Activated CD4-positive, alpha-beta T cell treated with anti-CD3 and anti-CD28 coated beads for 48 hours (primary cell): ENCODE results near the gene HMG20B.

ENCODE experiments used
- DNase-seq: peaks from one replicate; pipeline ENCODE4 v3.0.0-alpha.2; 2020

The HMG20B gene

GRCh38 chr19:3622224-3622623, 49.5 kb downstream of the HMG20B start:
- DNase-seq, result no peak

- DNase-seq, result no peak
These were observed 51.0 kb downstream of the HMG20B start for GRCh38 chr19:3623716-3624115.

DNA sequence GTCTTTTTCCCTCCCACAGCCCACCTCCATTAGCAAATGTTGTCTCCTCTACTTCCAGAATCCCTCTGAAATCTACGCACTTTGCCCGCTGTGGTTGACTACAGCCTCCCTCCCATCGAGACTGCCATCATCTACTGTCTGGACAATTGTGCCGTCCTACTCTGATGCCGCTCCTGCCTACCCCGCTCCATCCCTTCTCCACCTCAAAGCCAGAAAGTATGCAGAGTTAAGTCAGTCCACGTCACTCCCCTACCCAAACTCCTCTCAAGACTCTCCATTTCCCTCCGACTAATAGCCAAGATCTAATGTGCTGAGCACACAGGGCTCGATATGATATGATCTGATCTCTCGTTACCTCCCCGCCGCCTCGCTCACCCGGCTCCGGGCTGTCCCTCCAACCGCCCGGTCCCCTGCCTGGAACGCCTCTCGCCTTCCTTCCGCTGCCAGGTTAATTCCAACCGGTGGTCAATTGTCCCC, 53.3 kb downstream of the HMG20B start:
- peak; percentile 45 for DNase-seq

GRCh38 chr19:3626473-3627350, 54.0 kb downstream of the HMG20B start, which contains the start of gene CACTIN:
CACTIN (minus strand) TSS chr19:3626790; CDS start chr19:3626762, 28 bp downstream.
- peak; percentile 100 for DNase-seq

DNA sequence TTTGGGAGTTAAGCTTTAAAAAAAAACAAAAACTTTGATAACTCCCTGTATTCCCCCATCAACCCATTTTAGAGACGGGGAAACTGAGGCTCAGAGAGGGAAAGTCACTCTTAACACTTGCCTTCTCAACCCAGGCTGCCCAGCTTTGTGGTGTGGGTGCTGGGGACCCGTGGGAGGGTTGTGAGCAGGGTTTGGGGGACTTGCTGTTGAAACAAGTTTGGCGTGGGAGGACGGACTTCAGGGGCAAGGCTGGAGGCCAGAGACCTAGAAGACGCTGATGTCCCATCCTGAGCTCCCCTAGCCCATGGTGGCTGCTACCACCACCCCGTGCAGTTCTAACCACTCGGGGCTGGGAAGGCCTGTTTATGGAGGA, 54.6 kb downstream of the HMG20B start:
- DNase-seq, result no peak
